OCI-LY3 (cell line): ENCODE measurements around the gene ID3.

Experiments
- H2AFZ ChIP-seq: fragments of 200-600, 300-600 bp; shearing (Covaris generic); 2 replicates; pipeline ENCODE4 v1.6.0; 2014; ENCODE audit warnings: antibody characterized with exemption, low read depth, low read length
- H3K27ac ChIP-seq: fragments of 200-600, 300-600 bp; sonication (generic); 2 replicates; pipeline ENCODE4 v1.5.1; 2014; ENCODE audit warnings: mild to moderate bottlenecking, low read length, moderate library complexity, mixed read lengths
- H3K27me3 ChIP-seq: fragments of 200-600, 300-600 bp; sonication (generic); 2 replicates; pipeline ENCODE4 v1.6.1; 2014; ENCODE audit warnings: low read depth, low read length, mixed read lengths
- H3K36me3 ChIP-seq: fragments of 200-600, 300-600 bp; sonication (generic); replicated peaks from 2 replicates; pipeline ENCODE3; 2014; ENCODE audit warnings: low read depth, low read length, mixed read lengths
- H3K4me1 ChIP-seq: fragments of 300-600, 200-600 bp; sonication (generic); 2 replicates; pipeline ENCODE4 v1.6.1; 2014; ENCODE audit warnings: low read length, mixed read lengths
- H3K4me2 ChIP-seq: fragments of 200-600, 300-600 bp; sonication (generic); 2 replicates; pipeline ENCODE4 v1.6.1; 2014; ENCODE audit warnings: low read length, mixed read lengths
- H3K4me3 ChIP-seq: fragments of 300-600, 200-600 bp; sonication (generic); 2 replicates; pipeline ENCODE4 v1.5.1; 2014; ENCODE audit warnings: antibody characterized with exemption, mild to moderate bottlenecking, low read length, moderate library complexity
- H3K79me2 ChIP-seq: fragments of 300-600, 200-600 bp; shearing (Covaris generic); 2 replicates; pipeline ENCODE4 v1.6.1; 2014; ENCODE audit warnings: mild to moderate bottlenecking, low read length, mixed read lengths
- H3K9ac ChIP-seq: fragments of 300-600, 200-600 bp; shearing (Covaris generic); 2 replicates; pipeline ENCODE4 v1.6.0; 2014; ENCODE audit warnings: mild to moderate bottlenecking, low read length, moderate library complexity
- H3K9me3 ChIP-seq: fragments of 200-600, 300-600 bp; shearing (Covaris generic); 2 replicates; pipeline ENCODE4 v1.6.1; 2014; ENCODE audit warnings: low read length, mixed read lengths; ENCODE audit not compliant: insufficient read depth
- H4K20me1 ChIP-seq: fragments of 200-600, 300-600 bp; sonication (generic); 2 replicates; pipeline ENCODE4 v1.6.1; 2016; ENCODE audit warnings: low read length, mixed read lengths; ENCODE audit not compliant: insufficient read depth
- EZH2phosphoT487 ChIP-seq: fragments of 200-600 bp; shearing (Covaris generic); IDR thresholded peaks from 2 replicates; pipeline ENCODE4 v1.6.1; 2018; ENCODE audit warnings: antibody characterized with exemption, mixed run types, low read depth
- TF ChIP-seq, protein P1 (sequence below): fragments of 200-600, 300-600 bp; sonication (generic); IDR thresholded peaks from 2 replicates; pipeline ENCODE4 v1.5.1; 2014; ENCODE audit warnings: antibody characterized with exemption, low read length, low read depth

The ID3 gene

DNA sequence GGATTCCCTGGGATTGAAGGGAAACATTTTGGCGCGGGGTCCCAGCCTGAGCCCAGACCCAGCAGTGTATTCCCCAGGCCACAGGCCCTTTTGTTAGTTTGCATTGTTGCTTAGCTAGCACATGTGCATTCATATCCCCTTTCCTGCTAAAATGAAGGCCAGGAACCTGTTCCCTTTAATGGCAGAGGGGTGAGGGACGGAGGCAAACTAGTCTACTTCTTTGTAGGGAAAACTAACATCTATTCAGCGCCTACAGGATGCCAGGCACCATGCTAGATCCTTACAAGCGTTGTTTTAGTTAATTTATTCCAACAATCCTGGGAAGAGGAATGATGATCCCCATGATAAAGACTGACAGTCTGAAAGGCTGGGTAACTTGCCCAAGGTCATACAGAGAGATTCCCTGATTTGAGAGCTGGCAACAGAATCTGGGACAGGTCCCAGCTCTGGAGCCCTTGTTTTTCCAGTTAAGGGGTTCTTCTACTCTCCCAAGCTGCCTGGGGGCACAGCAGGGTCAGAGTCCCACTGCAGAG lies 27.7 kb downstream of the ID3 start:
- Histone ChIP-seq H4K20me1 (peaks cover 10% of the 10 kb centered on the region; the same call in 1 of the 2 replicates), H3K79me2 (peaks cover 20% of the 10 kb centered on the region), H2AFZ (peak overlapping the region; percentile 77; the same call in 1 of the 2 replicates), H3K9me3 (no peaks in the 10 kb centered on the region), H3K27ac (no peak overlapping the region), H3K36me3 (no peaks in the 10 kb centered on the region), H3K9ac (peak overlapping the region; percentile 78), H3K4me2 (peak overlapping the region; percentile 99), H3K4me1 (peaks cover 58% of the 10 kb centered on the region), H3K27me3 (no peaks in the 10 kb centered on the region), H3K4me3 (peak overlapping the region; percentile 91)
- TF ChIP-seq EZH2phosphoT487: no peak
- TF ChIP-seq, protein P1, sequence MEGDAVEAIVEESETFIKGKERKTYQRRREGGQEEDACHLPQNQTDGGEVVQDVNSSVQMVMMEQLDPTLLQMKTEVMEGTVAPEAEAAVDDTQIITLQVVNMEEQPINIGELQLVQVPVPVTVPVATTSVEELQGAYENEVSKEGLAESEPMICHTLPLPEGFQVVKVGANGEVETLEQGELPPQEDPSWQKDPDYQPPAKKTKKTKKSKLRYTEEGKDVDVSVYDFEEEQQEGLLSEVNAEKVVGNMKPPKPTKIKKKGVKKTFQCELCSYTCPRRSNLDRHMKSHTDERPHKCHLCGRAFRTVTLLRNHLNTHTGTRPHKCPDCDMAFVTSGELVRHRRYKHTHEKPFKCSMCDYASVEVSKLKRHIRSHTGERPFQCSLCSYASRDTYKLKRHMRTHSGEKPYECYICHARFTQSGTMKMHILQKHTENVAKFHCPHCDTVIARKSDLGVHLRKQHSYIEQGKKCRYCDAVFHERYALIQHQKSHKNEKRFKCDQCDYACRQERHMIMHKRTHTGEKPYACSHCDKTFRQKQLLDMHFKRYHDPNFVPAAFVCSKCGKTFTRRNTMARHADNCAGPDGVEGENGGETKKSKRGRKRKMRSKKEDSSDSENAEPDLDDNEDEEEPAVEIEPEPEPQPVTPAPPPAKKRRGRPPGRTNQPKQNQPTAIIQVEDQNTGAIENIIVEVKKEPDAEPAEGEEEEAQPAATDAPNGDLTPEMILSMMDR: no peak

GRCh38 chr1:23530747-23531561 lies 28.3 kb downstream of the ID3 start, which contains the start of gene E2F2:
E2F2 (minus strand) TSS chr1:23531233; CDS start chr1:23530793, 440 bp downstream.
- no peaks in the 10 kb centered on the region for H3K36me3 ChIP-seq
- peaks cover 22% of the 10 kb centered on the region for H3K79me2 ChIP-seq
- peak within 1 kb of the TSS; percentile 95 for H3K9ac ChIP-seq
- peak within 1 kb of the TSS; percentile 77; the same call in 1 of the 2 replicates for H2AFZ ChIP-seq
- H4K20me1 ChIP-seq: peaks cover 13% of the 10 kb centered on the region; the same call in 1 of the 2 replicates
- H3K4me3 ChIP-seq: peak within 1 kb of the TSS; percentile 91
- TF ChIP-seq, protein P1: 0 out of 2 replicates have a peak, but pooled peaks have one; percentile 7
- TF ChIP-seq EZH2phosphoT487: no peak
- peak within 1 kb of the TSS; percentile 49 for H3K27ac ChIP-seq
- peaks cover 63% of the 10 kb centered on the region for H3K4me1 ChIP-seq
- H3K27me3 ChIP-seq: no peaks in the 10 kb centered on the region
- peak within 1 kb of the TSS; percentile 99 for H3K4me2 ChIP-seq
- no peaks in the 10 kb centered on the region for H3K9me3 ChIP-seq

GRCh38 chr1:23530087-23530746 lies 29.1 kb downstream of the ID3 start:
- H3K4me3 ChIP-seq: peak overlapping the region; percentile 91
- H3K9me3 ChIP-seq: no peaks in the 10 kb centered on the region
- no peak overlapping the region; the same call in 1 of the 2 replicates for H3K27ac ChIP-seq
- no peak for TF ChIP-seq EZH2phosphoT487
- TF ChIP-seq, protein P1: no peak
- no peak overlapping the region for H2AFZ ChIP-seq
- no peaks in the 10 kb centered on the region for H3K27me3 ChIP-seq
- H3K9ac ChIP-seq: peak overlapping the region; percentile 95
- H3K4me2 ChIP-seq: peak overlapping the region; percentile 96
- peaks cover 70% of the 10 kb centered on the region for H3K4me1 ChIP-seq
- H3K36me3 ChIP-seq: no peaks in the 10 kb centered on the region
- H3K79me2 ChIP-seq: peaks cover 29% of the 10 kb centered on the region
- peaks cover 18% of the 10 kb centered on the region for H4K20me1 ChIP-seq
